Keratinocyte (primary cell): ENCODE results near the gene MSI2. TPM values are rescaled to one million over a fixed set of nuclear protein-coding genes. Genes with fewer than 3 reads are reported as not detected.

Experiments
- DNase-seq: peaks from one replicate; pipeline ENCODE4 v3.0.0-alpha.2; 2011; ENCODE audit warnings: low read depth, missing footprints, low spot score
- FAIRE-seq: peaks from 2 replicates; lab custom pipeline; 2011; peaks lifted over from hg19 to GRCh38; lab: Jason Lieb, UNC
- H2AFZ ChIP-seq: 2 replicates; pipeline ENCODE4 v1.6.0; 2012; ENCODE audit warnings: low read length, control low read depth, inconsistent platforms; ENCODE audit not compliant: control insufficient read depth
- H3K27ac ChIP-seq: 2 replicates; pipeline ENCODE4 v1.5.1; 2011; ENCODE audit warnings: low read length; ENCODE audit not compliant: control insufficient read depth, insufficient read depth
- H3K27me3 ChIP-seq: 3 replicates; pipeline ENCODE4 v1.6.0; 2011; ENCODE audit warnings: low read length; ENCODE audit not compliant: control insufficient read depth, insufficient read depth; ENCODE audit errors: extremely low read depth
- H3K36me3 ChIP-seq, 2 experiments: 2 replicates in 1 of 2; 3 replicates in 1 of 2; pipeline ENCODE4 v1.5.1; 2011; ENCODE audit warnings: low read length in 2 of 2, mild to moderate bottlenecking in 1 of 2; ENCODE audit not compliant: control insufficient read depth in 2 of 2, insufficient read depth in 2 of 2; ENCODE audit errors: extremely low read depth in 1 of 2
- H3K4me1 ChIP-seq: 3 replicates; pipeline ENCODE4 v1.5.1; 2011; ENCODE audit warnings: low read length; ENCODE audit not compliant: control insufficient read depth, insufficient read depth; ENCODE audit errors: extremely low read depth
- H3K4me2 ChIP-seq: 3 replicates; pipeline ENCODE4 v1.6.0; 2011; ENCODE audit warnings: low read depth, low read length; ENCODE audit not compliant: control insufficient read depth, insufficient read depth; ENCODE audit errors: extremely low read depth
- H3K4me3 ChIP-seq, 3 experiments: fragments of 200-600 bp in 1 of 3; sonication (generic) in 1 of 3; 2 replicates in 2 of 3; 3 replicates in 1 of 3; pipeline ENCODE4 v1.5.1; 2011 to 2016; ENCODE audit warnings: low read length in 3 of 3, mild to moderate bottlenecking in 3 of 3, control low read depth in 2 of 3, inconsistent platforms in 1 of 3, low read depth in 1 of 3, mixed read lengths in 1 of 3, mixed run types in 1 of 3, moderate library complexity in 1 of 3; ENCODE audit not compliant: control insufficient read depth in 2 of 3, insufficient read depth in 2 of 3; ENCODE audit errors: extremely low read depth in 1 of 3
- H3K79me2 ChIP-seq: 2 replicates; pipeline ENCODE4 v1.6.0; 2012; ENCODE audit warnings: low read length; ENCODE audit not compliant: control insufficient read depth, insufficient read depth
- H3K9ac ChIP-seq: 3 replicates; pipeline ENCODE4 v1.6.0; 2011; ENCODE audit warnings: low read length; ENCODE audit not compliant: control insufficient read depth, insufficient read depth; ENCODE audit errors: extremely low read depth
- H3K9me1 ChIP-seq: 3 replicates; pipeline ENCODE4 v1.6.0; 2011; ENCODE audit warnings: low read length; ENCODE audit not compliant: control insufficient read depth, insufficient read depth; ENCODE audit errors: extremely low read depth
- H3K9me3 ChIP-seq: 2 replicates; pipeline ENCODE4 v1.5.1; 2012; ENCODE audit warnings: low read depth, low read length; ENCODE audit not compliant: control insufficient read depth
- H4K20me1 ChIP-seq: 3 replicates; pipeline ENCODE4 v1.6.0; 2011; ENCODE audit warnings: low read length; ENCODE audit not compliant: control insufficient read depth, insufficient read depth; ENCODE audit errors: extremely low read depth
- CTCF ChIP-seq, 3 experiments: IDR thresholded peaks in 1 of 3; conservative IDR thresholded peaks in 1 of 3; optimal IDR thresholded peaks in 1 of 3; 2 replicates in 2 of 3; 3 replicates in 1 of 3; pipeline versions ENCODE3 to v1.5.1; 2011; ENCODE audit warnings: low read length in 3 of 3, mild to moderate bottlenecking in 3 of 3, moderate library complexity in 2 of 3, control low read depth in 1 of 3, inconsistent platforms in 1 of 3; ENCODE audit not compliant: insufficient read depth in 2 of 3; ENCODE audit errors: extremely low read depth in 1 of 3
- EZH2 ChIP-seq: IDR thresholded peaks from one replicate; pipeline ENCODE4 v1.6.1; 2012; ENCODE audit warnings: inconsistent platforms, mild to moderate bottlenecking, low read length, moderate library complexity
- dilution Hi-C: fragments of 300-500 bp; cut with MboI; formaldehyde crosslinking; loops from one replicate; pipeline ENCODE4 v1.7.0; 2020; ENCODE audit warnings: low sequenced_read_pairs; ENCODE audit not compliant: extremely low pct_ligation_motif_present
- polyA plus RNA-seq, 5 experiments: library from polyadenylated mRNA; depleted of rRNA in 3 of 5; stranded (reverse) in 3 of 5; stranded (forward) in 1 of 5; unstranded in 1 of 5; fragments of >200 nt; gene quantifications; 1 replicate in 1 of 5; 2 replicates in 3 of 5; 3 replicates in 1 of 5; pipeline versions ENCODE4 v1.2.1 to v1.2.3, GENCODE V29; 2011 to 2012; ENCODE audit warnings: missing spikeins in 2 of 5, low read depth in 1 of 5, low replicate concordance in 1 of 5

Gene MSI2
- polyA plus RNA-seq, 1 donor (not counting 4 experiments of a cell fraction or from before 2014, with no cell fraction given) = 22.3 TPM

GRCh38 chr17:57694051-57694450 lies 437.7 kb downstream of the MSI2 start:
- FAIRE-seq (no peak), DNase-seq (no peak)
- Histone ChIP-seq H3K4me3 (no peak overlapping the region), H3K79me2 (no peaks in the 10 kb centered on the region), H3K9me1 (no peaks in the 10 kb centered on the region), H3K4me2 (no peak overlapping the region), H4K20me1 (no peaks in the 10 kb centered on the region), H3K27me3 (peaks cover 10% of the 10 kb centered on the region), H3K27ac (no peak overlapping the region), H2AFZ (no peak overlapping the region), H3K36me3 (no peaks in the 10 kb centered on the region), H3K9ac (no peak overlapping the region), H3K9me3 (no peaks in the 10 kb centered on the region), H3K4me1 (no peaks in the 10 kb centered on the region)
- TF ChIP-seq CTCF (optimal IDR thresholded peaks at IDR 0.05 in 1 of 3, IDR thresholded peaks at IDR 0.05 in 1 of 3, conservative IDR thresholded peaks at IDR 0.05 in 1 of 3; ENCODE audit: extremely low read depth in 1 of 3, insufficient read depth in 2 of 3, low read length in 3 of 3) (no peak), EZH2 (no peak)
- dilution Hi-C loops = no loop called here

GRCh38 chr17:57696050-57696449 lies 439.7 kb downstream of the MSI2 start:
- Histone ChIP-seq H3K4me2 (no peak overlapping the region), H4K20me1 (no peaks in the 10 kb centered on the region), H3K27ac (no peak overlapping the region), H2AFZ (no peak overlapping the region), H3K9me3 (no peaks in the 10 kb centered on the region), H3K9me1 (no peaks in the 10 kb centered on the region), H3K27me3 (peaks cover 10% of the 10 kb centered on the region), H3K4me3 (no peak overlapping the region), H3K4me1 (no peaks in the 10 kb centered on the region), H3K9ac (no peak overlapping the region), H3K36me3 (no peaks in the 10 kb centered on the region), H3K79me2 (no peaks in the 10 kb centered on the region)
- FAIRE-seq = no peak
- no peak for DNase-seq
- no peak for TF ChIP-seq EZH2
- no peak for TF ChIP-seq CTCF (optimal IDR thresholded peaks at IDR 0.05 in 1 of 3, IDR thresholded peaks at IDR 0.05 in 1 of 3, conservative IDR thresholded peaks at IDR 0.05 in 1 of 3; ENCODE audit: extremely low read depth in 1 of 3, insufficient read depth in 2 of 3, low read length in 3 of 3)
- dilution Hi-C loops = no loop called here
